Measurements from ENCODE around the gene LRP1.

Gene LRP1

GRCh38 chr12:57262126-57262822, 134.0 kb downstream of the LRP1 start:
- TF ChIP-seq CTCF (conservative IDR thresholded peaks at IDR 0.05; ENCODE audit: low read depth, low read length): no peak
- H3K27ac ChIP-seq: no peak overlapping the region

More at GRCh38 chr12:57262126-57262822, 134.0 kb downstream of the LRP1 start:
- no peak overlapping the region for H3K4me2 ChIP-seq
- no peak overlapping the region for H3K9ac ChIP-seq
- no peaks in the 10 kb centered on the region for H4K20me1 ChIP-seq (ENCODE audit: insufficient read depth)
- no peaks in the 10 kb centered on the region for H3K79me2 ChIP-seq (ENCODE audit: insufficient read depth, low read depth)
- H3K27me3 ChIP-seq (ENCODE audit: insufficient read depth, low read depth): no peaks in the 10 kb centered on the region
- peaks cover 3% of the 10 kb centered on the region; the same call in 1 of the 2 replicates for H3K36me3 ChIP-seq (ENCODE audit: insufficient read depth)
- H3K4me3 ChIP-seq (IDR thresholded peaks at IDR 0.05; ENCODE audit: insufficient read depth, low read depth, low read length): no peak overlapping the region
- no peak overlapping the region for H2AFZ ChIP-seq (ENCODE audit: low read depth)
- H3K4me1 ChIP-seq (ENCODE audit: low read depth, poor library complexity, severe bottlenecking): peaks cover 6% of the 10 kb centered on the region
